SIG-M5 treated with dmso at 0.1 percent for 504 hours (cell line): ENCODE data around the gene CAB39.
"Not testable (repeated sequence)": the region's sequence is repeated elsewhere in the genome, so short reads cannot be mapped to it uniquely, and the experiment has no call there.

Experiments used
- DNase-seq: peaks from one replicate; lab custom pipeline; 2025; ENCODE audit not compliant: unreplicated experiment; lab: John Stamatoyannopoulos, UW

The CAB39 gene

GRCh38 chr2:230682546-230682945, 30.1 kb upstream of the CAB39 start:
- DNase-seq, result no peak

- DNase-seq, result no peak
These were observed 28.1 kb upstream of the CAB39 start for GRCh38 chr2:230684270-230685168.

GRCh38 chr2:230685178-230685577, 27.5 kb upstream of the CAB39 start:
- DNase-seq, result no peak

- no peak for DNase-seq
These were observed 25.1 kb upstream of the CAB39 start for GRCh38 chr2:230687498-230687897.

GRCh38 chr2:230688490-230688889, 24.2 kb upstream of the CAB39 start:
- no peak for DNase-seq

GRCh38 chr2:230690439-230690838, 22.2 kb upstream of the CAB39 start:
- no peak for DNase-seq

- no peak for DNase-seq
These were observed 21.5 kb upstream of the CAB39 start for GRCh38 chr2:230691005-230691647.

GRCh38 chr2:230692760-230693159, 19.9 kb upstream of the CAB39 start:
- DNase-seq, result no peak

- no peak for DNase-seq
These were observed 19.2 kb upstream of the CAB39 start for GRCh38 chr2:230693411-230693810.

GRCh38 chr2:230694241-230694640, 18.4 kb upstream of the CAB39 start:
- DNase-seq, result no peak

GRCh38 chr2:230695551-230695950, 17.1 kb upstream of the CAB39 start:
- DNase-seq, result no peak

- DNase-seq, result peak; percentile 11
These were observed 16.0 kb upstream of the CAB39 start for GRCh38 chr2:230696670-230697069.

- DNase-seq, result no peak
These were observed 15.0 kb upstream of the CAB39 start for GRCh38 chr2:230697676-230698075.

- not testable (repeated sequence) for DNase-seq
These were observed 13.9 kb upstream of the CAB39 start for GRCh38 chr2:230698753-230699152.

- peak; percentile 55 for DNase-seq
These were observed 12.2 kb upstream of the CAB39 start for GRCh38 chr2:230700447-230700846.

- DNase-seq, result no peak
These were observed 11.3 kb upstream of the CAB39 start for GRCh38 chr2:230701308-230701707.

GRCh38 chr2:230702457-230702856, 10.2 kb upstream of the CAB39 start:
- not testable (repeated sequence) for DNase-seq

GRCh38 chr2:230703514-230703913, 9.1 kb upstream of the CAB39 start:
- DNase-seq, result no peak

- DNase-seq, result no peak
These were observed 6.6 kb upstream of the CAB39 start for GRCh38 chr2:230706053-230706521.

- DNase-seq, result no peak
These were observed 5.7 kb upstream of the CAB39 start for GRCh38 chr2:230706966-230707365.

GRCh38 chr2:230708204-230708603, 4.4 kb upstream of the CAB39 start:
- DNase-seq, result no peak

GRCh38 chr2:230711224-230711623, 1.4 kb upstream of the CAB39 start:
- DNase-seq, result peak; percentile 82
